Skeletal muscle satellite cell (primary cell): ENCODE results near the gene PYHIN1.
"Not testable (repeated sequence)": the region's sequence is repeated elsewhere in the genome, so short reads cannot be mapped to it uniquely, and the experiment has no call there.

Experiments used
- H3K27me3 ChIP-seq: 2 replicates; pipeline ENCODE4 v1.7.0; 2013; ENCODE audit warnings: low read length; ENCODE audit not compliant: control insufficient read depth, insufficient read depth
- H3K36me3 ChIP-seq: 2 replicates; pipeline ENCODE4 v1.7.0; 2013; ENCODE audit warnings: mild to moderate bottlenecking, control low read depth, low read length; ENCODE audit not compliant: insufficient read depth
- H3K4me1 ChIP-seq: 2 replicates; pipeline ENCODE4 v1.7.0; 2013; ENCODE audit warnings: low read length; ENCODE audit not compliant: control insufficient read depth, insufficient read depth
- H3K4me2 ChIP-seq: 2 replicates; pipeline ENCODE4 v1.7.0; 2013; ENCODE audit warnings: mild to moderate bottlenecking, low read length
- H3K4me3 ChIP-seq: 2 replicates; pipeline ENCODE4 v1.7.0; 2013; ENCODE audit warnings: low read length
- H3K9ac ChIP-seq: 2 replicates; pipeline ENCODE4 v1.7.0; 2013; ENCODE audit warnings: mild to moderate bottlenecking, low read depth, low read length, moderate library complexity
- H3K9me3 ChIP-seq: replicated peaks from 2 replicates; pipeline ENCODE4 v1.7.0; 2013; ENCODE audit warnings: mild to moderate bottlenecking, control low read depth, low read length

Gene PYHIN1

GRCh38 chr1:159005161-159005560, 73.8 kb downstream of the PYHIN1 start:
- Histone ChIP-seq H3K36me3 (no peaks in the 10 kb centered on the region), H3K9me3 (no peaks in the 10 kb centered on the region), H3K27me3 (no peaks in the 10 kb centered on the region), H3K9ac (no peak overlapping the region), H3K4me2 (no peak overlapping the region), H3K4me1 (peaks cover 33% of the 10 kb centered on the region), H3K4me3 (no peak overlapping the region)

GRCh38 chr1:159005676-159006075, 74.3 kb downstream of the PYHIN1 start:
- Histone ChIP-seq H3K9me3 (no peaks in the 10 kb centered on the region), H3K9ac (no peak overlapping the region), H3K4me3 (no peak overlapping the region), H3K27me3 (no peaks in the 10 kb centered on the region), H3K4me2 (no peak overlapping the region), H3K4me1 (peaks cover 28% of the 10 kb centered on the region), H3K36me3 (no peaks in the 10 kb centered on the region)

GRCh38 chr1:159006210-159006807, 75.0 kb downstream of the PYHIN1 start:
- not testable (repeated sequence) for H3K4me3 ChIP-seq, H3K9me3 ChIP-seq, H3K27me3 ChIP-seq, H3K4me2 ChIP-seq, H3K9ac ChIP-seq, H3K36me3 ChIP-seq
- peaks cover 22% of the 10 kb centered on the region for H3K4me1 ChIP-seq

- Histone ChIP-seq H3K27me3 (no peaks in the 10 kb centered on the region), H3K9ac (no peak overlapping the region), H3K36me3 (no peaks in the 10 kb centered on the region), H3K9me3 (no peaks in the 10 kb centered on the region), H3K4me1 (peaks cover 29% of the 10 kb centered on the region), H3K4me2 (no peak overlapping the region), H3K4me3 (no peak overlapping the region)
Observed at GRCh38 chr1:159007726-159008125, 76.4 kb downstream of the PYHIN1 start.

GRCh38 chr1:159008744-159009188, 77.4 kb downstream of the PYHIN1 start:
- peaks cover 30% of the 10 kb centered on the region for H3K4me1 ChIP-seq
- H3K9ac ChIP-seq: peak overlapping the region; percentile 92
- H3K4me3 ChIP-seq: no peak overlapping the region

GRCh38 chr1:159009287-159009686, 77.9 kb downstream of the PYHIN1 start:
- Histone ChIP-seq H3K36me3 (no peaks in the 10 kb centered on the region), H3K4me1 (peaks cover 31% of the 10 kb centered on the region), H3K4me3 (peak overlapping the region; percentile 74), H3K4me2 (peak overlapping the region; percentile 76), H3K9ac (peak overlapping the region; percentile 92), H3K27me3 (no peaks in the 10 kb centered on the region), H3K9me3 (no peaks in the 10 kb centered on the region)

More at GRCh38 chr1:159008744-159009188, 77.4 kb downstream of the PYHIN1 start:
- H3K36me3 ChIP-seq: no peaks in the 10 kb centered on the region
- peak overlapping the region; percentile 76 for H3K4me2 ChIP-seq
- H3K27me3 ChIP-seq: no peaks in the 10 kb centered on the region
- no peaks in the 10 kb centered on the region for H3K9me3 ChIP-seq

- peaks cover 4% of the 10 kb centered on the region for H3K36me3 ChIP-seq
- peak within 1 kb of the TSS; percentile 74 for H3K4me3 ChIP-seq
- H3K27me3 ChIP-seq: no peaks in the 10 kb centered on the region
- H3K9ac ChIP-seq: peak within 1 kb of the TSS; percentile 92
- H3K4me2 ChIP-seq: peak within 1 kb of the TSS; percentile 76
- H3K9me3 ChIP-seq: no peaks in the 10 kb centered on the region
- peaks cover 37% of the 10 kb centered on the region for H3K4me1 ChIP-seq
Observed at GRCh38 chr1:159009704-159010361, 78.5 kb downstream of the PYHIN1 start, which contains the start of gene IFI16. IFI16 (plus strand) TSS chr1:159009907; CDS start chr1:159014681, 4,774 bp downstream.

GRCh38 chr1:159010391-159010790, 79.0 kb downstream of the PYHIN1 start:
- peak overlapping the region; percentile 74 for H3K4me3 ChIP-seq
- no peaks in the 10 kb centered on the region for H3K27me3 ChIP-seq
- H3K9ac ChIP-seq: peak overlapping the region; percentile 92
- H3K9me3 ChIP-seq: no peaks in the 10 kb centered on the region
- H3K36me3 ChIP-seq: peaks cover 9% of the 10 kb centered on the region
- H3K4me1 ChIP-seq: peaks cover 37% of the 10 kb centered on the region
- peak overlapping the region; percentile 76 for H3K4me2 ChIP-seq

GRCh38 chr1:159011001-159011400, 79.6 kb downstream of the PYHIN1 start:
- peak overlapping the region; percentile 76 for H3K4me2 ChIP-seq
- H3K27me3 ChIP-seq, H3K9me3 ChIP-seq: not testable (repeated sequence)
- H3K4me1 ChIP-seq: peaks cover 39% of the 10 kb centered on the region
- peaks cover 14% of the 10 kb centered on the region for H3K36me3 ChIP-seq
- peak overlapping the region; percentile 92 for H3K9ac ChIP-seq
- H3K4me3 ChIP-seq: peak overlapping the region; percentile 74

GRCh38 chr1:159011751-159012150, 80.4 kb downstream of the PYHIN1 start:
- Histone ChIP-seq H3K4me3 (peak overlapping the region; percentile 74), H3K9ac (peak overlapping the region; percentile 92), H3K36me3 (peaks cover 21% of the 10 kb centered on the region), H3K9me3 (no peaks in the 10 kb centered on the region), H3K4me1 (peaks cover 40% of the 10 kb centered on the region), H3K4me2 (peak overlapping the region; percentile 76), H3K27me3 (no peaks in the 10 kb centered on the region)

- H3K4me3 ChIP-seq: peak overlapping the region; percentile 74
- H3K27me3 ChIP-seq: no peaks in the 10 kb centered on the region
- peak overlapping the region; percentile 92 for H3K9ac ChIP-seq
- H3K4me1 ChIP-seq: peaks cover 40% of the 10 kb centered on the region
- H3K9me3 ChIP-seq: no peaks in the 10 kb centered on the region
- peak overlapping the region; percentile 76 for H3K4me2 ChIP-seq
- peaks cover 26% of the 10 kb centered on the region for H3K36me3 ChIP-seq
Observed at GRCh38 chr1:159012495-159012894, 81.1 kb downstream of the PYHIN1 start.
